HG03066 (cell line): Measurements from ENCODE around the gene CCR9.

Source experiments
- ATAC-seq: cut with Tn5 transposase; IDR thresholded peaks from one replicate; pipeline ENCODE4 v1.9.1; 2021; ENCODE audit warnings: low read depth; ENCODE audit not compliant: unreplicated experiment

The CCR9 gene

GRCh38 chr3:45950686-45951600 is 64.6 kb downstream of the CCR9 start:
- no peak for ATAC-seq

GRCh38 chr3:45951946-45952345 is 65.6 kb downstream of the CCR9 start:
- ATAC-seq: no peak

GRCh38 chr3:45952456-45952855 is 66.1 kb downstream of the CCR9 start:
- ATAC-seq: no peak
